Fibroblast of villous mesenchyme (primary cell): Measurements from ENCODE around the gene RPS19BP1. TPM values are rescaled to one million over a fixed set of nuclear protein-coding genes. Genes with fewer than 3 reads are reported as not detected.

Experiments
- DNase-seq: peaks from one replicate; pipeline ENCODE4 v3.0.0-alpha.2; 2010; ENCODE audit warnings: low read depth
- H3K4me3 ChIP-seq: 2 replicates; pipeline ENCODE4 v1.5.1; 2011; ENCODE audit warnings: low read depth, mild to moderate bottlenecking, low read length
- CTCF ChIP-seq: IDR thresholded peaks from 2 replicates; pipeline ENCODE4 v1.5.1; 2012; ENCODE audit warnings: low read depth, mild to moderate bottlenecking, low read length; ENCODE audit not compliant: insufficient read depth
- total RNA-seq: library from RNA; depleted of rRNA; stranded (reverse); fragments of >200 nt; gene quantifications from 2 replicates; pipeline ENCODE4 v1.2.3, GENCODE V29; 2012

The RPS19BP1 gene
- total RNA-seq, 1 donor = 44.0 TPM

DNA sequence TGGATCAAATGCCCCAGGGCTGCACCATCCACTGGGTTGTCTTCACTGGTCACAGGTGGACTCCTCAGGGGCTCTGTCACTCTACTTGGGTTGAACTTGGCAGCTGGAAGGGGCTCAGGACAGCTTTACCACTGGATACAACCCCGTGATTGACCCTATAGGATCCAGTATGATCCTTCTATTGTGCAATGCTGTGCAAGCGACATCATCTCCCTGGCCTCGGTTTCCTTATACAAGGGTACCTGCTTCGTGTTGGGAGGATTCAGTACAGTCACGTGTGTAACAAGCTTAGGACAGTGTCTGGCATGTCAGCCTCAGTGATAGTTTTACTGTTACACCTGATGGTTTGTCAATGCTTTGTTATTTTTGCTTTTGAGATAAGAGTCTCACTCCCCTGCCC is 51.0 kb downstream of the RPS19BP1 start:
- no peak for TF ChIP-seq CTCF
- no peak for DNase-seq

GRCh38 chr22:39481054-39481453 is 51.5 kb downstream of the RPS19BP1 start:
- TF ChIP-seq CTCF = no peak
- no peak overlapping the region for H3K4me3 ChIP-seq
- no peak for DNase-seq

More for the DNA sequence above, 51.0 kb downstream of the RPS19BP1 start:
- H3K4me3 ChIP-seq = no peak overlapping the region

DNA sequence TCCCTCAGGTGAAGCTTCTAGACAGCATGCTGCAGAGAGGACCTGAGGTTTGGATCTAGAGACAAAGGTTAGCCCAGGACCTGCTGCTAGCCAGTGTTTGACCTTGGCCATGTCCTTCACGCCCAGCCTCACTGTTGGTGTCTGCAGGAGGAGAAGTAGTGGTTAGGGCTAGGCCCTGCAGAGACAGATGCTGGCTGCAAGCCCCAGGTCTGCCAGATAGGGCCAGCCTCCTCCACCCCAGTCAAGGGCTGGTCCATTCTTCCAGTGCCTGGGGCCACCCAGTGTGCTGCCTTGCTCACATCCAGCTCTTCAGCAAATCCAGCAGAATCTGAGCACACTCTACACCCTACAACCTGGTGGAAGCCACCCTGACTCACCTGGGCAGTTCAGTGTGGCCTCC is 52.0 kb downstream of the RPS19BP1 start:
- no peak for TF ChIP-seq CTCF
- no peak for DNase-seq
- no peak overlapping the region for H3K4me3 ChIP-seq

DNA sequence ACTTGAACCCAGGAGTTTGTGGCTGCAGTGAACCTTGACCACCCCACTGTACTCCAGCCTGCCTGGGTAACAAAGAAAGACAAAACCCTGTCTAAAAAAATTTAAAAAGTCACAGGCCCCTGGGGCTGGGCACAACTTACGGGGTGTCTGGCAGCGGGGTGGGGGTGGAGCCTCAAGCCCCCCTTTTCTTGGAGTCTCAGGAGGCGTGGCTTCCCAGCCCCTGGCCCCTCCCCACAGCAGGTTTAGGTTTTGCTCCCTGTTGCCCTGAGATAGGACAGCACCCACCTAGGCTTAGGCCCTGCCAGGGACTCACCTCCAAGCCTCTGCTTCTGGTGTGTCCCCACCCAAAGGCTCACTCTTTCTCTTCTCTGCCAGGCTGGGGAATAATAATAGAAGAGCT is 53.3 kb downstream of the RPS19BP1 start:
- H3K4me3 ChIP-seq = no peak overlapping the region
- no peak for TF ChIP-seq CTCF
- no peak for DNase-seq

Other genes with a start within 250 kb of the RPS19BP1 start
- gene RPL3, start 213.1 kb downstream of the RPS19BP1 start, total RNA-seq = 1,795 and 1,805 TPM in 2 replicates
- 8.6 and 12.2 TPM in 2 replicates for gene SYNGR1, start 182.8 kb downstream of the RPS19BP1 start, total RNA-seq
- gene TAB1, start 133.0 kb downstream of the RPS19BP1 start, total RNA-seq = 11.6 and 13.4 TPM in 2 replicates
- gene MGAT3, start 75.7 kb downstream of the RPS19BP1 start, total RNA-seq = 0.64 and 1.3 TPM in 2 replicates
- 26.1 and 32.8 TPM in 2 replicates for gene MIEF1, start 30.5 kb downstream of the RPS19BP1 start, total RNA-seq
- 200 and 379 TPM in 2 replicates for gene ATF4, start 12.2 kb downstream of the RPS19BP1 start, total RNA-seq
- gene CACNA1I, start 38.0 kb upstream of the RPS19BP1 start, total RNA-seq = under 0.01 TPM in 1 of 2 replicates, not detected in the other